ENCODE results near the gene APLF.

Gene APLF

GRCh38 chr2:68438455-68439303 is 28.7 kb upstream of the APLF start:
- TF ChIP-seq, protein P1, sequence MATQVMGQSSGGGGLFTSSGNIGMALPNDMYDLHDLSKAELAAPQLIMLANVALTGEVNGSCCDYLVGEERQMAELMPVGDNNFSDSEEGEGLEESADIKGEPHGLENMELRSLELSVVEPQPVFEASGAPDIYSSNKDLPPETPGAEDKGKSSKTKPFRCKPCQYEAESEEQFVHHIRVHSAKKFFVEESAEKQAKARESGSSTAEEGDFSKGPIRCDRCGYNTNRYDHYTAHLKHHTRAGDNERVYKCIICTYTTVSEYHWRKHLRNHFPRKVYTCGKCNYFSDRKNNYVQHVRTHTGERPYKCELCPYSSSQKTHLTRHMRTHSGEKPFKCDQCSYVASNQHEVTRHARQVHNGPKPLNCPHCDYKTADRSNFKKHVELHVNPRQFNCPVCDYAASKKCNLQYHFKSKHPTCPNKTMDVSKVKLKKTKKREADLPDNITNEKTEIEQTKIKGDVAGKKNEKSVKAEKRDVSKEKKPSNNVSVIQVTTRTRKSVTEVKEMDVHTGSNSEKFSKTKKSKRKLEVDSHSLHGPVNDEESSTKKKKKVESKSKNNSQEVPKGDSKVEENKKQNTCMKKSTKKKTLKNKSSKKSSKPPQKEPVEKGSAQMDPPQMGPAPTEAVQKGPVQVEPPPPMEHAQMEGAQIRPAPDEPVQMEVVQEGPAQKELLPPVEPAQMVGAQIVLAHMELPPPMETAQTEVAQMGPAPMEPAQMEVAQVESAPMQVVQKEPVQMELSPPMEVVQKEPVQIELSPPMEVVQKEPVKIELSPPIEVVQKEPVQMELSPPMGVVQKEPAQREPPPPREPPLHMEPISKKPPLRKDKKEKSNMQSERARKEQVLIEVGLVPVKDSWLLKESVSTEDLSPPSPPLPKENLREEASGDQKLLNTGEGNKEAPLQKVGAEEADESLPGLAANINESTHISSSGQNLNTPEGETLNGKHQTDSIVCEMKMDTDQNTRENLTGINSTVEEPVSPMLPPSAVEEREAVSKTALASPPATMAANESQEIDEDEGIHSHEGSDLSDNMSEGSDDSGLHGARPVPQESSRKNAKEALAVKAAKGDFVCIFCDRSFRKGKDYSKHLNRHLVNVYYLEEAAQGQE (IDR thresholded peaks at IDR 0.05; ENCODE audit: insufficient read depth in 1 of 2, low read depth in 2 of 2, low read length in 2 of 2): no peak
- TF ChIP-seq POLR2AphosphoS5 (IDR thresholded peaks at IDR 0.05; ENCODE audit: low read depth, low read length) (no peak), SIN3A (IDR thresholded peaks at IDR 0.05; ENCODE audit: borderline replicate concordance, insufficient read depth, low read length) (no peak), FOXP2 (optimal IDR thresholded peaks at IDR 0.05; ENCODE audit: borderline replicate concordance, extremely low read depth, extremely low read length, insufficient read depth) (no peak), TAF1 (IDR thresholded peaks at IDR 0.05; ENCODE audit: borderline replicate concordance, insufficient read depth, low read length) (no peak)

- TF ChIP-seq SIN3A (IDR thresholded peaks at IDR 0.05; ENCODE audit: borderline replicate concordance, insufficient read depth, low read length) (no peak), TAF1 (IDR thresholded peaks at IDR 0.05; ENCODE audit: borderline replicate concordance, insufficient read depth, low read length) (no peak), POLR2AphosphoS5 (IDR thresholded peaks at IDR 0.05; ENCODE audit: low read depth, low read length) (no peak), FOXP2 (optimal IDR thresholded peaks at IDR 0.05; ENCODE audit: borderline replicate concordance, extremely low read depth, extremely low read length, insufficient read depth) (no peak)
- TF ChIP-seq, protein P1 (IDR thresholded peaks at IDR 0.05; ENCODE audit: insufficient read depth in 1 of 2, low read depth in 2 of 2, low read length in 2 of 2): no peak
Observed at GRCh38 chr2:68441179-68441993, 26.0 kb upstream of the APLF start.

DNA sequence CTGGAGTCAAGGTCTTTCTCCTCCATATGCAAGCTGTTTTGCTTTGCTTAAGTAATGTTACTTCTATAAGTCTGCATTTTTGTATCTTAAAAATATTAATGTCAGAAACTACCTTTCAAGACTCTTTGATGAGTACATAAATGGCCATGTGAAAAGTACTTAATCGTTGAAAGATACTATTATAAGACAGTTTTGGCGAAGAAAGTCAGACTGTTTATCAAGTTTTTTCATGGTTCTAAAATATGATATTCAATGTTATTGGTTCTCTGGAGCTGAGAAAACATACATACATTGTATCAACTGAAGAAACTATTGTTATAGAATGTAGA is 25.4 kb upstream of the APLF start:
- TF ChIP-seq POLR2AphosphoS5 (IDR thresholded peaks at IDR 0.05; ENCODE audit: low read depth, low read length) (no peak), SIN3A (IDR thresholded peaks at IDR 0.05; ENCODE audit: borderline replicate concordance, insufficient read depth, low read length) (no peak), TAF1 (IDR thresholded peaks at IDR 0.05; ENCODE audit: borderline replicate concordance, insufficient read depth, low read length) (no peak), FOXP2 (optimal IDR thresholded peaks at IDR 0.05; ENCODE audit: borderline replicate concordance, extremely low read depth, extremely low read length, insufficient read depth) (no peak)
- TF ChIP-seq, protein P1 (IDR thresholded peaks at IDR 0.05; ENCODE audit: insufficient read depth in 1 of 2, low read depth in 2 of 2, low read length in 2 of 2): no peak

- TF ChIP-seq SIN3A (IDR thresholded peaks at IDR 0.05; ENCODE audit: borderline replicate concordance, insufficient read depth, low read length): no peak
- no peak for TF ChIP-seq POLR2AphosphoS5 (IDR thresholded peaks at IDR 0.05; ENCODE audit: low read depth, low read length)
- no peak for TF ChIP-seq TAF1 (IDR thresholded peaks at IDR 0.05; ENCODE audit: borderline replicate concordance, insufficient read depth, low read length)
- no peak for TF ChIP-seq FOXP2 (optimal IDR thresholded peaks at IDR 0.05; ENCODE audit: borderline replicate concordance, extremely low read depth, extremely low read length, insufficient read depth)
- TF ChIP-seq, protein P1 (IDR thresholded peaks at IDR 0.05; ENCODE audit: insufficient read depth in 1 of 2, low read depth in 2 of 2, low read length in 2 of 2): no peak
Observed at GRCh38 chr2:68447118-68447517, 20.3 kb upstream of the APLF start.

Data from PFSK-1 (cell line).